DND-41 (cell line): ENCODE results near the gene OSBP2.

Experiments
- ATAC-seq: fragments of 200-7000 bp; cut with Tn5 transposase; 3 replicates; pipeline ENCODE4 v1.9.1; 2021; ENCODE audit warnings: low read depth; ENCODE audit not compliant: insufficient read depth
- DNase-seq: peaks from one replicate; pipeline ENCODE4 v3.0.0-alpha.2; 2020
- H2AFZ ChIP-seq: 2 replicates; pipeline ENCODE4 v1.6.0; 2012; ENCODE audit warnings: low read depth, low read length
- H3K27ac ChIP-seq: 2 replicates; pipeline ENCODE4 v1.5.1; 2012; ENCODE audit warnings: low read length, inconsistent platforms
- H3K27me3 ChIP-seq: fragments of 200-600 bp; sonication (generic); 2 replicates; pipeline ENCODE4 v1.6.0; 2012; ENCODE audit warnings: low read length, mild to moderate bottlenecking, inconsistent platforms; ENCODE audit not compliant: insufficient read depth, poor library complexity
- H3K36me3 ChIP-seq: 2 replicates; pipeline ENCODE4 v1.5.1; 2012; ENCODE audit warnings: low read length, inconsistent platforms; ENCODE audit not compliant: insufficient read depth
- H3K4me1 ChIP-seq: 2 replicates; pipeline ENCODE4 v1.5.1; 2012; ENCODE audit warnings: mild to moderate bottlenecking, low read length; ENCODE audit not compliant: insufficient read depth
- H3K4me2 ChIP-seq: 2 replicates; pipeline ENCODE4 v1.6.0; 2012; ENCODE audit warnings: mild to moderate bottlenecking, moderate library complexity, low read length, inconsistent platforms; ENCODE audit not compliant: insufficient read depth
- H3K4me3 ChIP-seq, 2 experiments: fragments of 200-600 bp in 1 of 2; shearing (Covaris generic) in 1 of 2; 2 replicates each; pipeline ENCODE4 v1.5.1; 2012 to 2016; ENCODE audit warnings: inconsistent platforms in 2 of 2, low read length in 2 of 2, mild to moderate bottlenecking in 2 of 2, low read depth in 1 of 2, moderate library complexity in 1 of 2
- H3K79me2 ChIP-seq: 2 replicates; pipeline ENCODE4 v1.6.0; 2012; ENCODE audit warnings: low read length, inconsistent platforms; ENCODE audit not compliant: insufficient read depth
- H3K9ac ChIP-seq: 2 replicates; pipeline ENCODE4 v1.6.0; 2012; ENCODE audit warnings: low read depth, mild to moderate bottlenecking, inconsistent platforms, low read length, moderate library complexity
- H3K9me3 ChIP-seq: 2 replicates; pipeline ENCODE4 v1.5.1; 2012; ENCODE audit warnings: low read length, moderate library complexity, mild to moderate bottlenecking, inconsistent platforms; ENCODE audit not compliant: insufficient read depth, severe bottlenecking
- H4K20me1 ChIP-seq: 2 replicates; pipeline ENCODE4 v1.6.0; 2012; ENCODE audit warnings: low read length; ENCODE audit not compliant: insufficient read depth
- CTCF ChIP-seq: IDR thresholded peaks from 2 replicates; pipeline ENCODE4 v1.5.1; 2012; ENCODE audit warnings: borderline replicate concordance, low read length, moderate library complexity, mild to moderate bottlenecking; ENCODE audit not compliant: poor library complexity, severe bottlenecking; ENCODE audit errors: extremely low read depth
- EZH2 ChIP-seq: IDR thresholded peaks from 3 replicates; pipeline ENCODE4 v1.6.1; 2012; ENCODE audit warnings: borderline replicate concordance, low read depth, mild to moderate bottlenecking, moderate library complexity, low read length, inconsistent platforms; ENCODE audit not compliant: severe bottlenecking

The OSBP2 gene

DNA sequence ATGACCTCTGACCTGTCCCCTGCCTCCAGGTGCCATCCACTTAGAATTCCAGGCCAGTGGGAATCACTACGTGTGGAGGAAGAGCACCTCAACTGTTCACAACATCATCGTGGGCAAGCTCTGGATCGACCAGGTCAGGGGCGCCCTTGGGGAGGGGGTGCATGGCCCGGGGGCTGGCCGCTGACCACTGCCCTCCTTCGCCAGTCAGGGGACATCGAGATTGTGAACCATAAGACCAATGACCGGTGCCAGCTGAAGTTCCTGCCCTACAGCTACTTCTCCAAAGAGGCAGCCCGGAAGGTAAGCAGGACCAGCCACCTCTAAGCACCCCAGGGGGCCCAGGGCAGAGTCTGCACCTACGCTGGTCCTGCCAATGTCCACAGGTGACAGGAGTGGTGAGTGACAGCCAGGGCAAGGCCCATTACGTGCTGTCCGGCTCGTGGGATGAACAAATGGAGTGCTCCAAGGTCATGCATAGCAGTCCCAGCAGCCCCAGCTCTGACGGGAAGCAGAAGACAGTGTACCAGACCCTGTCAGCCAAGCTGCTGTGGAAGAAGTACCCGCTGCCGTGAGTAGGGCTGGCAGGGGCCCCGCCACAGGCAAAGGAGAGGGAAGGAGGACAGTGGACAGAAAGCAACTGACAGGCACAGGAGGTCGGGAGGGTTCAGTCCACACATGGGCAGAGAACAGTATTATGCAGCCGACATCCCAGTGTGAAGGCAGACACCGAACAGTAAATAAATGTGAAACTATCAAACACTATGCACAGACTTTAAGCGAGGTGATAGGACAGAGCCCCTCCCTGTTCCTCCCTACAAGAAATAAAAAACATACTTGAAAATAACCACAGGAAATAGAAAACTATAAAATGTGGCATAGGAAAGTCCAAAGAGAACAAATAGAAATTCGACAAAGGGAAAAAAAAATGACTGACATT is 199.0 kb downstream of the OSBP2 start:
- Histone ChIP-seq H3K27ac (no peak overlapping the region), H3K9me3 (no peaks in the 10 kb centered on the region), H3K9ac (no peak overlapping the region), H3K4me3 (no peak overlapping the region), H3K27me3 (peaks cover 11% of the 10 kb centered on the region), H2AFZ (no peak overlapping the region), H3K36me3 (no peaks in the 10 kb centered on the region), H3K4me1 (no peaks in the 10 kb centered on the region; the same call in 1 of the 2 replicates), H3K79me2 (no peaks in the 10 kb centered on the region), H3K4me2 (no peak overlapping the region), H4K20me1 (peaks cover 3% of the 10 kb centered on the region; the same call in 1 of the 2 replicates)
- no peak for ATAC-seq
- no peak for DNase-seq
- TF ChIP-seq CTCF (no peak), EZH2 (no peak)

DNA sequence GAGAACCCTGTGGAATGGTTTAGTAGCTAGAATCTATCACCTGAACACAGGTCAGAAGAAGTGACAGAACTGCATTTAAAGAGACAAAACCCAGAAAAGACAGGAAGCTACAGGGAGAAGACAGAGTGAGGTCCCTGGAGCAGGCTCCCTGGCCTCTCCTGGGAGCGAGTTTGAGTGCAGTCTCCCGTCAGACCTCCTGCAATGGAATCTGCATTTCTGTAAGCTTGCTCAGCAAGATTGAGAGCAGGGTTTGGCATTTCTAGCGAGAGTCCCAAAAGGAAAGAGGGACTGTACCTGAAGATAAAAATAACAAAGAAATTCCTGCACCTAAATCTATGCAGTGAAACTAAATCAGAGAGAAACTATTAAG is 199.7 kb downstream of the OSBP2 start:
- Histone ChIP-seq H3K27me3 (peaks cover 11% of the 10 kb centered on the region), H4K20me1 (peaks cover 3% of the 10 kb centered on the region; the same call in 1 of the 2 replicates), H3K9ac (no peak overlapping the region), H3K9me3 (peaks cover 4% of the 10 kb centered on the region), H3K27ac (no peak overlapping the region), H3K79me2 (no peaks in the 10 kb centered on the region), H3K36me3 (no peaks in the 10 kb centered on the region), H3K4me1 (no peaks in the 10 kb centered on the region; the same call in 1 of the 2 replicates), H2AFZ (no peak overlapping the region), H3K4me2 (no peak overlapping the region), H3K4me3 (no peak overlapping the region)
- ATAC-seq: no peak
- DNase-seq: no peak
- TF ChIP-seq EZH2: no peak
- no peak for TF ChIP-seq CTCF

DNA sequence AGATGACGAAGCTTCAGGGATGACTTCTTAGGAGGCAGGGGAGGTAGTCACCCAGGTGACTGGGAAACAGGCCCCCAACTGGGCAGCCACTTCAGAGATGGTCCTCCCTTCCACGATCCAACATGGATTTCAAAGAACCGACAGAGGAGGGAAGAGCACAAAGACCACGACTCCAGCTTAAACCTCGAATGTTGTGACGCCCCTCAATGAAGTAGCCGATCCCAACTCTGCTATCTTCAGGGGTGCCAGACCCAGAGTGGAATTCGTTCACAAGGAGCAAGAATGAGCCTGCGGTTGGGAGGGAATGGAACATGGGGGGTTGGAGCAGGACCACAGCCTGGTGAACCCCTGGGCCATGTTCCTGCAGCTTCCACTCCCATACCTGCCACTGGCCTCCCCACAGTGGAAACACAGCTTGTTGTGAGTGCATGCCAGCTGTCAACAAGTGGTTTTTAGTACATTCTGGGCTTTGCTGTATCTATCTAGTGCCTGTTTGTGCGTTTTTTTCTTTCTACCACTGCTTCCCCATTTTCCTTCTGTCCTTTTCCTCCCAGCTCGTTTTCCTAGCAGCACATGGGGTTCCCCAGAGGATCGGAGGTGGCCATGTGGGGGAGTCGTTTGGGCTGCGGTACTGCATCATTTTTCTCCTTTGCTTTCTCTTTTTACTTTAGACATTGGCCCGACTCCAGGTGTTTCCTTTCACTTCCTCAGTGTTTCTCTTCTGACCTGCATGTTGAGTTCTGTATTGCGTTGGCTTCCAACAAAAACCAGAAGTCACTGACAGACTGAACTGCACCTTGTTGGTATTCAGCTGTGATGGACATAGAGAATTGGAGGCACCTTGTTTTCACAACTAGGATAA is 208.1 kb downstream of the OSBP2 start:
- Histone ChIP-seq H3K27me3 (peaks cover 3% of the 10 kb centered on the region), H3K4me1 (no peaks in the 10 kb centered on the region), H3K9me3 (peaks cover 5% of the 10 kb centered on the region), H3K27ac (no peak overlapping the region), H3K79me2 (no peaks in the 10 kb centered on the region), H4K20me1 (no peaks in the 10 kb centered on the region), H3K4me2 (no peak overlapping the region), H3K36me3 (no peaks in the 10 kb centered on the region), H3K4me3 (no peak overlapping the region), H3K9ac (no peak overlapping the region), H2AFZ (no peak overlapping the region)
- ATAC-seq: no peak
- DNase-seq: no peak
- TF ChIP-seq CTCF: no peak
- no peak for TF ChIP-seq EZH2
